Gastrocnemius medialis (tissue), 4 donors: ENCODE results near the gene MGRN1.

Source experiments
- CTCF ChIP-seq, 5 experiments: fragments of 450-650 bp in 3 of 5; fragments of 200-600 bp in 2 of 5; sonication (generic) in 2 of 5; IDR thresholded peaks in 4 of 5; conservative IDR thresholded peaks in 1 of 5; 1 replicate in 4 of 5; 2 replicates in 1 of 5; pipeline ENCODE4 v1.5.1; 2016 to 2019; ENCODE audit warnings: antibody characterized with exemption in 5 of 5, mild to moderate bottlenecking in 3 of 5, moderate library complexity in 3 of 5
- POLR2A ChIP-seq, 2 donors: fragments of 450-650 bp; IDR thresholded peaks; one replicate each; pipeline ENCODE4 v1.6.1; 2017; ENCODE audit warnings: antibody characterized with exemption in 2 of 2, mild to moderate bottlenecking in 2 of 2, moderate library complexity in 2 of 2

- TF ChIP-seq CTCF (IDR thresholded peaks at IDR 0.05 in 4 of 5, conservative IDR thresholded peaks at IDR 0.05 in 1 of 5) (no peak), POLR2A (IDR thresholded peaks at IDR 0.05) (no peak)
These were observed 74.5 kb downstream of the MGRN1 start for GRCh38 chr16:4699046-4699556.
